ENCODE data around the gene ZNF155.

GRCh38 chr19:44024900-44025216, 40.9 kb downstream of the ZNF155 start:
- no peak for TF ChIP-seq CTCF (IDR thresholded peaks at IDR 0.05)
- no peak for TF ChIP-seq POLR2A (IDR thresholded peaks at IDR 0.05)

Measured in thyroid gland (tissue), 4 donors.